ENCODE data around the gene MEIOB. TPM values are rescaled to one million over a fixed set of nuclear protein-coding genes. Genes with fewer than 3 reads are reported as not detected.
"Not testable (repeated sequence)": the region's sequence is repeated elsewhere in the genome, so short reads cannot be mapped to it uniquely, and the experiment has no call there.

MEIOB gene
- total RNA-seq, 6 experiments from 2014 or later = 0.39 to 0.40 TPM; not detected in 4

GRCh38 chr16:1890024-1890707, 18.2 kb upstream of the MEIOB start:
- ATAC-seq = no peak
- TF ChIP-seq POLR2A (IDR thresholded peaks at IDR 0.05) = no peak
- TF ChIP-seq CTCF (IDR thresholded peaks at IDR 0.05) = no peak
- intact Hi-C loops (cut with DNase I) = no loop called here
- 47% methylated on average over 11 of the region's 16 CpGs for WGBS (ENCODE audit: insufficient coverage, low coverage, low lambda C conversion rate, missing lambda C conversion rate)
- H3K4me3 ChIP-seq = no peak overlapping the region
- H3K27ac ChIP-seq = no peak overlapping the region
- H3K9me3 ChIP-seq = no peaks in the 10 kb centered on the region
- no peaks in the 10 kb centered on the region for H3K4me1 ChIP-seq
- H3K36me3 ChIP-seq = no peaks in the 10 kb centered on the region
- H3K27me3 ChIP-seq = no peaks in the 10 kb centered on the region
- peak in 1 of 3 donors; percentile 19 for DNase-seq

GRCh38 chr16:1887711-1888354, 15.9 kb upstream of the MEIOB start:
- H3K27me3 ChIP-seq = no peaks in the 10 kb centered on the region
- no peaks in the 10 kb centered on the region for H3K9me3 ChIP-seq
- peak in 1 of 3 donors; percentile 27 for DNase-seq
- intact Hi-C loops (cut with DNase I) = no loop called here
- no peak overlapping the region for H3K27ac ChIP-seq
- peaks cover 0 to 9% (median 0%) of the 10 kb centered on the region in 4 donors for H3K4me1 ChIP-seq
- ATAC-seq = no peak
- TF ChIP-seq POLR2A (IDR thresholded peaks at IDR 0.05) (no peak), CTCF (IDR thresholded peaks at IDR 0.05) (no peak)
- no peak overlapping the region for H3K4me3 ChIP-seq
- WGBS (ENCODE audit: insufficient coverage, low coverage, low lambda C conversion rate, missing lambda C conversion rate) = 75% methylated on average over 11 of the region's 14 CpGs
- H3K36me3 ChIP-seq = no peaks in the 10 kb centered on the region

GRCh38 chr16:1884889-1885288, 12.9 kb upstream of the MEIOB start:
- no peak for TF ChIP-seq POLR2A (IDR thresholded peaks at IDR 0.05)
- no peak for TF ChIP-seq CTCF (IDR thresholded peaks at IDR 0.05)
- DNase-seq (no peak), ATAC-seq (no peak)
- H3K27ac ChIP-seq = no peak overlapping the region
- 86% methylated on average over 5 of the region's 5 CpGs for WGBS (ENCODE audit: insufficient coverage, low coverage, low lambda C conversion rate, missing lambda C conversion rate)
- H3K4me3 ChIP-seq = no peak overlapping the region
- no peaks in the 10 kb centered on the region for H3K27me3 ChIP-seq
- H3K9me3 ChIP-seq = no peaks in the 10 kb centered on the region
- peaks cover 0 to 9% (median 0%) of the 10 kb centered on the region in 4 donors for H3K4me1 ChIP-seq
- intact Hi-C loops (cut with DNase I) = no loop called here
- no peaks in the 10 kb centered on the region for H3K36me3 ChIP-seq

GRCh38 chr16:1884155-1884760, 12.3 kb upstream of the MEIOB start:
- peak; percentile 77 to 89 (median 84) for ATAC-seq
- no peaks in the 10 kb centered on the region for H3K27me3 ChIP-seq

GRCh38 chr16:1881172-1881571, 9.2 kb upstream of the MEIOB start:
- H3K4me3 ChIP-seq; intact Hi-C loops (cut with DNase I); H3K36me3 ChIP-seq; H3K27ac ChIP-seq; DNase-seq; H3K9me3 ChIP-seq; ATAC-seq; H3K27me3 ChIP-seq: not testable (repeated sequence)
- 67% methylated on average over 8 of the region's 9 CpGs for WGBS (ENCODE audit: insufficient coverage, low coverage, low lambda C conversion rate, missing lambda C conversion rate)
- H3K4me1 ChIP-seq = peaks cover 0 to 19% (median 6%) of the 10 kb centered on the region in 4 donors

More at GRCh38 chr16:1884155-1884760, 12.3 kb upstream of the MEIOB start:
- Histone ChIP-seq H3K9me3 (no peaks in the 10 kb centered on the region), H3K36me3 (no peaks in the 10 kb centered on the region), H3K27ac (no peak overlapping the region), H3K4me1 (peaks cover 0 to 9% (median 0%) of the 10 kb centered on the region in 4 donors), H3K4me3 (no peak overlapping the region)
- WGBS (ENCODE audit: insufficient coverage, low coverage, low lambda C conversion rate, missing lambda C conversion rate) = 28% methylated on average over 13 of the region's 13 CpGs
- TF ChIP-seq CTCF (IDR thresholded peaks at IDR 0.05) = peak; percentile 19 to 61 (median 38)
- TF ChIP-seq POLR2A (IDR thresholded peaks at IDR 0.05) = no peak
- intact Hi-C loops (cut with DNase I) = no loop called here
- DNase-seq = no peak

Measured in right lobe of liver (tissue), 6 donors.